H1 (cell line): Measurements from ENCODE around the gene CIITA.

Experiments
- ATF2 ChIP-seq: IDR thresholded peaks from 2 replicates; pipeline ENCODE4 v1.6.1; 2012; ENCODE audit warnings: low read length, inconsistent platforms
- CBX5 ChIP-seq: fragments of 300-800, 300-1000 bp; sonication (generic); IDR thresholded peaks from 2 replicates; pipeline ENCODE4 v1.7.1; 2016; ENCODE audit warnings: antibody characterized with exemption, low read length, low read depth
- CTCF ChIP-seq, 3 experiments: IDR thresholded peaks; 1 replicate in 2 of 3; 2 replicates in 1 of 3; pipeline versions ENCODE4 v1.5.1 to v1.6.1; 2011; ENCODE audit warnings: low read length in 3 of 3, mild to moderate bottlenecking in 3 of 3, inconsistent platforms in 2 of 3, low read depth in 1 of 3, moderate library complexity in 1 of 3; ENCODE audit not compliant: insufficient read depth in 1 of 3; ENCODE audit errors: control extremely low read depth in 1 of 3
- EGR1 ChIP-seq: IDR thresholded peaks from 2 replicates; pipeline ENCODE4 v1.6.1; 2011; ENCODE audit warnings: low read depth, low read length, borderline replicate concordance
- EP300 ChIP-seq, 2 experiments: IDR thresholded peaks; 1 replicate in 1 of 2; 2 replicates in 1 of 2; pipeline ENCODE4 v1.6.1; 2011 to 2012; ENCODE audit warnings: low read depth in 2 of 2, low read length in 2 of 2, mild to moderate bottlenecking in 2 of 2, borderline replicate concordance in 1 of 2, inconsistent platforms in 1 of 2, moderate library complexity in 1 of 2
- JUN ChIP-seq: IDR thresholded peaks from 2 replicates; pipeline ENCODE4 v1.6.1; 2011; ENCODE audit warnings: low read depth, mild to moderate bottlenecking, improper control_type of control experiment, low read length
- KDM5A ChIP-seq: fragments of 200-600 bp; IDR thresholded peaks from 2 replicates; pipeline ENCODE4 v1.7.1; 2012; ENCODE audit warnings: mild to moderate bottlenecking, low read length, inconsistent platforms, mixed read lengths
- MAX ChIP-seq: IDR thresholded peaks from 2 replicates; pipeline ENCODE4 v1.6.1; 2012; ENCODE audit warnings: inconsistent platforms
- POLR2A ChIP-seq, 2 experiments: IDR thresholded peaks; 1 replicate in 1 of 2; 2 replicates in 1 of 2; pipeline ENCODE4 v1.6.1; 2011; ENCODE audit warnings: low read depth in 2 of 2, low read length in 2 of 2, mild to moderate bottlenecking in 2 of 2; ENCODE audit errors: control extremely low read depth in 1 of 2
- RAD21 ChIP-seq, 2 experiments: IDR thresholded peaks in 1 of 2; conservative IDR thresholded peaks in 1 of 2; 2 replicates each; pipeline ENCODE4 v1.6.1; 2011; ENCODE audit warnings: low read depth in 2 of 2, low read length in 2 of 2, improper control_type of control experiment in 1 of 2, inconsistent platforms in 1 of 2, mild to moderate bottlenecking in 1 of 2, moderate library complexity in 1 of 2
- RFX5 ChIP-seq: IDR thresholded peaks from 2 replicates; pipeline ENCODE4 v1.6.1; 2011; ENCODE audit warnings: low read depth, low read length, improper control_type of control experiment, borderline replicate concordance
- SRF ChIP-seq: IDR thresholded peaks from 2 replicates; pipeline ENCODE4 v1.6.1; 2011; ENCODE audit warnings: mild to moderate bottlenecking, low read depth, low read length, moderate library complexity
- SUZ12 ChIP-seq: fragments of 200-600 bp; sonication (generic); IDR thresholded peaks from 2 replicates; pipeline ENCODE4 v1.6.1; 2012; ENCODE audit warnings: mild to moderate bottlenecking, inconsistent platforms, low read length, moderate library complexity, mixed read lengths
- TAF1 ChIP-seq: IDR thresholded peaks from 2 replicates; pipeline ENCODE4 v1.6.1; 2011; ENCODE audit warnings: mild to moderate bottlenecking, low read depth, low read length

GRCh38 chr16:10878328-10878643 is 1.3 kb downstream of the CIITA start:
- TF ChIP-seq TAF1 = no peak
- TF ChIP-seq CTCF (IDR thresholded peaks at IDR 0.05; ENCODE audit: control extremely low read depth in 1 of 3, insufficient read depth in 1 of 3, low read depth in 1 of 3, low read length in 3 of 3) = no peak
- TF ChIP-seq SRF = no peak
- TF ChIP-seq ATF2 = no peak
- no peak for TF ChIP-seq RFX5
- TF ChIP-seq SUZ12 = no peak
- no peak for TF ChIP-seq MAX
- TF ChIP-seq JUN = no peak
- TF ChIP-seq CBX5 = no peak
- TF ChIP-seq KDM5A = no peak
- TF ChIP-seq RAD21 (IDR thresholded peaks at IDR 0.05 in 1 of 2, conservative IDR thresholded peaks at IDR 0.05 in 1 of 2; ENCODE audit: low read depth in 2 of 2, low read length in 2 of 2) = no peak
- no peak for TF ChIP-seq EGR1
- no peak for TF ChIP-seq POLR2A (IDR thresholded peaks at IDR 0.05; ENCODE audit: control extremely low read depth in 1 of 2, low read depth in 2 of 2, low read length in 2 of 2)
- TF ChIP-seq EP300 (IDR thresholded peaks at IDR 0.05; ENCODE audit: borderline replicate concordance in 1 of 2, low read depth in 2 of 2, low read length in 2 of 2) = no peak
